HL-60/S4 treated with phorbol 12-myristate 13-acetate at 8.2 ng/mL for 4 days and 3 days (cell line): Measurements from ENCODE around the gene BCHE.
"Not testable (repeated sequence)": the region's sequence is repeated elsewhere in the genome, so short reads cannot be mapped to it uniquely, and the experiment has no call there.

ENCODE experiments used
- in situ Hi-C: fragments of 300-500 bp; cut with MboI; formaldehyde crosslinking; loops from 2 replicates; pipeline ENCODE4 v1.15.0; 2022; ENCODE audit warnings: low sequenced_read_pairs

The BCHE gene

DNA sequence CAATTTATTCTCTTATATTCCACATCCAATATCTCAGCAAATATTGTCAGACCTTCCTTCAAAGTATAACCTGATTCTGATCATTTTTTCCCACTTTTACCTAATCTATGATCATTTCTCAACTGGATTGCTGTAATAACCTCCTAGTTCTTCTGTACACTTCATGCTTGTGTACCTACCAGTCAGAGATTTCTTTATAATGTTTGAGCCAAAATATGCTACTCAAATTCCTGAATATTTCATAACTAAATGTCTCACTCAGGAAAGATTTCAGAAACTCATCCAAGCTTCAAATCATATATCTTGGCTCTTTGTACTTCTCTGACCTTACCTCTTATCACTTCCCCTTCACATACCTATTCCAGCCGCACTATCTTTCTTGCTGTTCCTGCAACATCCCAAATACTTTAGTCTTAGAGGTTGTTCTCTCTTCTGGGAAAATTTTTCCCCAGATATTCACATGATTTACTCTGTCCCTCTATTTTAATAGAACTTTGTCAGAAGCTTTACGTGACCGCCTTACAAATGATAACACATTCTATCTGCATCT, 20.0 kb downstream of the BCHE start:
- in situ Hi-C loops, result no loop called here

DNA sequence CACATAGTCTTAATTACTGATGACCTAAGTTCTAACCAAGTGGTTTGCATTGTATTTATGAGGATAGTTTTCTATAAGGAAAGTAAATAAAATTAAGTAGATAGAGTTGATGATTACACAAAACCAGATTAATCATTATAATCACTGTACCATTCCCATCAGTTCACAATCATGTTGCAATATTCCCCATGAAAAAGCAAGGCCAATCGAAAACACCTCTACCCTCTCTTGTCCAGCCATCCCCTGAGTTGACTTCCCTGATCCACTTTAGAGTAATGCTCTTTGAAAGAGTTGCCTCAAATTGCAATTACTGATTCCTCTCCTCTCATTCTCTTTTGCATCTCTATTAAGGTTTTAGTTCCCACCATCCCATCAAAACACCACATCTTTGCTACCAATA, 21.0 kb downstream of the BCHE start:
- in situ Hi-C loops, result no loop called here

DNA sequence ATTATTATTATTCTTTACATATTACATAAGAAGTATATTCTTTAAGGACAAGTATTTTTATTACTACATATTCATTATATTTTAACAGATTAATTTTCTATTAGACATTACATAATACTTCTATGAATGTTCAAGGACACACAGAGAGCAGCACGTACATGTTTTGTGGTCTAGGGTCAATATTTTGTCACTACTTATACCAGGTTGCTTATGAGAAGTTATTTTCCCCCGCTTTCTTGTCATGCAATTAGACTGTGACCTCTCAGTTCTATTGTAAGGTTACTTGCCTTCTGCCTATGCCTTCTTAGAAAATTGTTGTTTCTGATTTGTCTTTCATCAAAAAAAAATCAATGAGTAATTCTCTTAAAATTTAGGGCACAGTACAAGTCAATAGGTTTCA, 21.5 kb downstream of the BCHE start:
- in situ Hi-C loops, result no loop called here

DNA sequence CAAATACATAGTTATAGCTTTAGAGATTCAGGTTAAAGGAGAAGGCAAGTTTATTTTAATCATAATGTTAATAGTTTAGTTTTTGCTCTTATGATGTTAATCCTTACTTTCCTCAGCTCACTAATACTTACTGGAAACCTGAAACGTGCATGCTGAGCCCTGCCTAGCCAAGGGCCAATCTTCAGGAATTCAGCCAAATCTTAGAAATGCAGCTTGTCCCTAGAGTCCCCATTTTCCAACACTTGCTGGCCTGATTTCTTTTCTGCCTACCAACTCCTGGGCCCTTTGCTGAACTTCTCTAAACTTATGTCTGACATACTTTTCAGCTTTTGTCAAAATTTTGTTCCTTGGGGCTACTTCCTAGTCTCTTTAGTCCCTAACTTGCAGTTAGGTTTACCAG, 22.8 kb downstream of the BCHE start:
- in situ Hi-C loops, result no loop called here

DNA sequence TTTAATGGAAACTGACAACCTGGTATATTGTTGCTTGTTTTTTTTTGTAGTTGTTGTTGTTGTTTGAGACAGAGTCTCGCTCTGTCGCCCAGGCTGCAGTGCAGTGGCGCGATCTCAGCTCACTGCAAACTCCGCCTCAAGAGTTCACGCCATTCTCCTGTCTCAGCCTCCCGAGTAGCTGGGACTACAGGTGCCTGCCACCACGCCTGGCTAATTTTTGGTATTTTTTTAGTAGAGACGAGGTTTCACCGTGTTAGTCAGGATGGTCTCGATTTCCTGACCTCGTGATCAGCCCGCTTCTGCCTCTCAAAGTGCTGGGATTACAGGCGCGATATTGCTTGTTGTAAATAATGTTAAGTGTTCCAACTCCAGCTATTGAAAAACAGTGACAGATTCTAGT, 29.3 kb downstream of the BCHE start:
- in situ Hi-C loops, result not testable (repeated sequence)

DNA sequence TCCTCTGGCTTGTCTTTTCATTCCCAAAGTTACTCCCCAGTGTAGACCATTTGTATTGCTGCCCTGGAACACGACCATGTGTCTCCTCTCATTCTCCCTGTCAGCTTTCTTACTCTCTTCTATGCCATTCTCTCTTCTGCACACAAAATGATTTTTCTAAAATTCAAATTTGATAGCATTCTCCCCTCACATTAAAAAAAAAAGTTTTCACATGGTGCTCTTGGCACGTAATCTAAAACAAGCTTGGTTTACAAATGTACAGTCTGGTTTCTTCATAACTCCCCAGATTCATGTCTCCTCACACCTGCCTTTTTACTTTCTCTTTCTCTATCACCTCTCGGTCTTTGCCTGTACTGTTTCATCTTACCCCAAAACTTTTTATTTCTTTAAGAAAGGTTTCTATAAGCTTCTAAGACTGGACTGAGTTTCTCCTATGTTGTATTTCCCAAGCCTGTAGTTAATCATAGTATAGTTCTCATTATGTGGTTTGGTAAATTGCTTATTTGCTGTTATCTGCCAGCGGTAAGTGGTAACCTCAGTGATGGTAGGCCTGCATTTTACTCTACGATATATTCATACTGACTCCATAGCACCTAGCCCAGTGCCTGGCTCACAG, 31.2 kb downstream of the BCHE start:
- in situ Hi-C loops, result no loop called here

DNA sequence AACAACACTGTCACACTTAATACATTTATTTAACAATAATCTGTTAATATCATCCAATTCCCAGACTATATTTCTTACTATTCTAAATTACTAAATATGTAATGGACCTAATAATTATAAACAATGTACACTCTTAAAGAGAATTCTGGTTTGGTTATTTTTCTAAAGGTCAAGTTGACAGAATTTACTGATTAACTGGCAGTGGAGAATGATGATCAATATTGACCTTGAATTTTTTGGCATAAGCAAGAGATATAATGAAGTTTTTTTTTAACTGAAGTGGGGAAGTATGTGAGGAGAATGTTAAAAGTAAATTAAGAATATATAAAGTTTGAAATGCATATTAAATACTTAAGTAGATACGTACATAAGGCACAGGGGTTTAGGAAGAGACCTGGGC, 33.8 kb downstream of the BCHE start:
- in situ Hi-C loops, result no loop called here

DNA sequence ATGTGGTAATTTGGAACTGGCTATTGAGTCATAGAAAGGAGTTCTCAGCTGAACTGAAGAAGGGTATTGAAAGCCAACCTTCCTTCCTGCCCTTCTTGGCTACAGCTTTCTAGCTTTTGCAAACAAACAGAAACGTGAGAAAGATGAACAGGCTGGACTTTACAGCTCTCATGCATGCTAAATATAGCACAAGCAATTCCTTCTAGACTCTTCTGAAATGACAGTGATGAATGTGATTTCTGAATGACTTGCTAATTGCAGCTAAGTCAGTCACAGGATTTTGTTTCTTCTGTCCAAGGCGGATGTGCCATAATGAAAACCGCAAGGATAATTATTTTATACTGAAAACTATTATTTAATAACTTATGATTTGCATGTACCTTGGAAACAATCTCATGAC, 36.3 kb downstream of the BCHE start:
- in situ Hi-C loops, result no loop called here

DNA sequence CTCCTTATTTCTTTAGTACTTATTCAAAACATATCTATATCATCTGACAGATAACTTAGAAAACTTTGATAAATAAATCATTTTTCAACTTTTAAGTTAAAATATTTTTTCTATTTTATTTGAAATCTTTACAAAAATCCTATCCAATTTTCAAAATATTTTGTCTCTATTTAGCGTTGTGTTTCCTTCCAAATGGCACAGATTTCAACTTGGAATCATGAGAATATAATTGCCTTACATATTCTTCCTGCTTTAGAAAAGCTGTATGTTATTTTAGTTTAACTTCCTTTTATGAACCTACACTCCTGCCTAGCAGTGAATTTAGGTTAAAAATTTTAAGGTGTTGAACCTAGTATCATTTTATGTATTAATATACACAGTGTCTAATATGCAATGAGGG, 38.2 kb downstream of the BCHE start:
- in situ Hi-C loops, result no loop called here

DNA sequence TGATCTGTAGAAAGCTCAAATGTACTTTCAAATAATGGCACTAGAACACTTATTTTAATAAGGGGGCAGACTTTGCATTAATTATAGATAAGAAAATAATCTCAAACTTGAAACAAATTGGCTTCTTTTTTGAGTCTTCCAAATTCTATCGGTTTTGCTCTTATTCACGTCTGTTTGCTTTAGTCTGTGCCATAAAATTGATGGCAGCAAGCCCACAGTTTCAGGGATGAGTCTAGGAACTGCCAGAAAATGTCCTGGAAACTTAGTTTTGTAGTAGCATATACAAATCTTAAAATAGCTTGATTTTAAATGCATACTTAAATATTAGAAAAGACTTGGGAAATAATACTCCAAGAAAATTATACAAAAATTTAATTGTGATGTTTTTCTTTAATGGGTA, 39.7 kb downstream of the BCHE start:
- in situ Hi-C loops, result no loop called here

DNA sequence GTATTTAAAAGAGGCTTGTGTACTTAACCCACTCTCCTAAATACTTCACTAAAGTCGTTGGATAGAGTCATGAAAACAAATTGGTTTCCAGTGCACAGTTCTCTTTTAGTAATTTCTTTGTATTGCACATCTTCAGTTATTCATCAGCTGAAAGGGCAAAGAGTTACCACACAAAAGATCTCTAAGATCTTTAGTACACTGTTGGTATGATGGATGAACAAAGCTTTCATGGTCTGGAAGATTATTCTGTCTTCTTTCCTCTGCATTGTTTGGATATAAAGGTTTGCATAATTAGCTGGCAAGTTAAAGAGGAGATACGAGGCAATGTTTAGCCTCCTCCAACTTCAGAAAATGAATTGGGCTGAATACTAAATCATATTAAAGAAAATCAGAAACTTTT, 40.5 kb downstream of the BCHE start:
- in situ Hi-C loops, result no loop called here

DNA sequence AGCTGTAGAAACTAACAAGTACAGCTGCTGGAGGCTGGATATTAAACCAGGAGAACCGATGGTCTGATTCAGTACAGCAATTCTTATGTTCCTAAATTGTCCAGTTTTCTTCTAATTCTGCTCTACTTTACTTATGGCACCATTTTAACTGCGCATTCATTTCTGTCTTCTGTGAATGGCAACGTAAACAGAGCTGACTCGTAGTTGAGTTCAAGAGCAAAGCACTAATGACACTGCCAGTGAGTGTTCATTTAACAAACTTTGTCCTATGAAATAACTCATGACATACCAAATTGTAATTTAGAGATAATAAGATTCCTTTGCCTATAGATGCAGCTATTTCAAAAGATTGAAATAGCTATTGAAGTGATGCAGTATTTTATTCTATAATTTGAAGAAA, 48.7 kb downstream of the BCHE start:
- in situ Hi-C loops, result no loop called here

DNA sequence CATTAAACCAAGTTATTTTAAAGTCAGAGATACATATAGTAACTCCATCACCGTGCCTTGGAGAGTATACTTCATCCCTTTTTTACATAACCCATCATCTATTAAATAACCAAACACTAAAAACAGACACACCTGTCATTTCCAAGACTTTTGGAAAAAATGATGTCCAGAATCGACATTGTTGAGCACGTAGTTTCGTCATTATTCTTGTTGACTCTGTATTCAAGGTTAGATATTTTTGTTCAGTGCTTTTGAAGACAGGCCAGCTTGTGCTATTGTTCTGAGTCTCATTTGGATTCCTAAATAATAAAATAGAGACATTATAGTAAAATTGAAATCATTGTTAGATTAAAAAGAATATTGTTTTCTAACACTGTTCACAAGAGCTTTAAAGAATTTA, 51.2 kb downstream of the BCHE start:
- in situ Hi-C loops, result no loop called here

DNA sequence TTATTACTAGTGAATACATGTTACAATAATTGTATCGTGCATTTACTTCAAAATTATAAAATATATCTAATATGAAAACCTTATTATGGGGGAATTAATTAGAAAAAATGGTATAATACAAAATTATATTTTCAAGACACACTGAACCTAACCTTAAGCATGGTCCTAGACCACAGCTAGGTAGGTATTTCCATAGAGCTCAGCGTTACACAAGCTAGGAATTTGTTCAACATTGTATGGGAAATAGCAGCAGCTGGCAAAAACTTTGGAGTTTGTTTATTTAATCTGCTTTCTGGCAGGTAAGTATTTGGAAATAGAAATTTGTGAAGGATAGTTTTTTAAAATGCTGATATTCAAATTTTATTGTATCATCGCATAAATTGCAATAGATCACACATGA, 52.9 kb downstream of the BCHE start:
- in situ Hi-C loops, result no loop called here

DNA sequence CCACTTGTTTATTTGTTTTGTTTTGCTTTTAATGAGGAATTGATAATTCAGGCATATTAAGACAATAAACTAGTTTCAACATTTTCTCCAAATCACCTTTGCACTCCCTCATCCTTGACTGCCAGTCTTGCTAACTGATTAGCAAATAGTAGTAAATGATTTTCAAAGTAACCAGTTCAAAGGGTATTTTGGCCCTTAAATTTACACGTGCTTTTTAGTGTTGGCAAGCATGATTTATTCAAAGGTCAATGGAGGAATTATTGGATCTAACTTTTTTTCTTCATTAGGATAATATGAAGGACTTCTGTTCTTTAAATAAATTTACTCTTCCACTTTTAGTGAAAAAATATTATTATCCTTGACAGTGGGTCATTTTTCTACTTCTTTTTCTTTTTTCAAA, 53.8 kb downstream of the BCHE start:
- in situ Hi-C loops, result no loop called here

DNA sequence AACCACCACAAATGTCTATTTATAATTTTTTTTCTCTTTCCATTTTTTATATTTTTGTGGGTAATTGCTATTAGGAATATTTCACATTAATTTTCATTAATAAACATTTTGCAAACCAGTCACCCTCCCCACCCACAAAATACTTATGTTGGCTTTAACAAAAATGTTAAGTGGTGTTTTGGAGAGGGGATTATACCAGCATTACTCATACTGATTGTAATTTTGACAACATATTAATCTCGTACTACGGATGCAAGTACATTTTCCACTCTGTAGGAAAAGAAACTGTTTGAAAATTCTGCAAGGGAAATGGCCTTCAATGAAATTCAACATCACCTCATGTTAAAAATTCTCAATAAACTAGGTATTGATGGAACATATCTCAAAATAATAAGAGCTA, 58.3 kb downstream of the BCHE start:
- in situ Hi-C loops, result no loop called here

DNA sequence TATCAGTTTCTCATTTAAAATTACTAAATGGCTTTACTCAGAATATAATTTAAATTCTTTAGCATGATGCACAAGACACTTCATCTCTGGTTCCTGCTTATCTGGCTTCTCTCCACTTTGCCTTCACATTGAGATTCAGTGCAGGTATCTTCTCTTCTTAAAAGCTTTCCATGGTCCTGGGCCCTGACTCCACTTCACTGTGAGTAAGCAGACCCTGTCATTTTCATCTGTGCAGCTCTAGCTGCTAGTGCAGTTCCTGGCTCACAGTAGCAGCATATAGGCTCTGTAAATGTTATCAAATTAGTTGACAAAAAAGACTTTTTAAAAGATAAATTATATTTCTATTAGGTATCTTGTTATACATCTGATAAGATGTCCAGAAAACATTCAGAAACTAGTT, 58.8 kb downstream of the BCHE start:
- in situ Hi-C loops, result no loop called here

DNA sequence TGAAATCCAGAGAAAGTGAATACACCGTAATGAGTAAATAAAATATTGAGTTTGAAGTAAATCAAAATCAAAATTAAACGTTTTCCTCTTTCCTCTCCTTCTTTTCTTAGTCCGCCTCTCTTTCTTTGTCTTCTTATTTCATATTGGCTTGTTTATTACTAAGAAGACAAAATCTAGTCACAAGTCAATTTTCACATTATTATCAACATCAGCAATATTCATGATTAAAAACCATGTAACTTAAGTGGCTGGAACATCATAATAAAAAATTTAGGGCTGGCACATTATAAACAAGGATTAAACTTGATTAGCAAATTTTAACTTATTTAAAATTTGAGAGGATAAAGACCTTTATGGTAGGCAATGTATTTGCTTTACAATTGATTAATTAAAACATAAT, 61.4 kb downstream of the BCHE start:
- in situ Hi-C loops, result no loop called here

DNA sequence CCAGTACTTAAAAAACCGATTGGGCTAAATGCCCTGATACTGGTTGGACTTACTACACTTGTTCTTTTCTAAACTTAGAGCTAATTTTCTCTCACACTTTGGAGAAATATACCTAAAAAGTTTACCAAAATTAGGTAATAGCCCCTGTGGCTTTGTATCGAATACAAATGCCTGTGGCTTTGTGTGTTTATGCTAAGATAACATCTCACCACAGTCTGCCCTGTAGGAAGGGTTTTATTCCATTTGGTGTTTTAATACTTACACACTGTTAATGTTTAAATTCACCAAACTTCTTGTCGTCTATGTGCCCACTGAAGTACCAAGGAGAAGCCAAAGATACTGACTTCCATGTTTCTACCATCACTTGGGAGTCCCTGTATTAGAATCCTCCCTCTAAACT, 66.4 kb downstream of the BCHE start:
- in situ Hi-C loops, result no loop called here

DNA sequence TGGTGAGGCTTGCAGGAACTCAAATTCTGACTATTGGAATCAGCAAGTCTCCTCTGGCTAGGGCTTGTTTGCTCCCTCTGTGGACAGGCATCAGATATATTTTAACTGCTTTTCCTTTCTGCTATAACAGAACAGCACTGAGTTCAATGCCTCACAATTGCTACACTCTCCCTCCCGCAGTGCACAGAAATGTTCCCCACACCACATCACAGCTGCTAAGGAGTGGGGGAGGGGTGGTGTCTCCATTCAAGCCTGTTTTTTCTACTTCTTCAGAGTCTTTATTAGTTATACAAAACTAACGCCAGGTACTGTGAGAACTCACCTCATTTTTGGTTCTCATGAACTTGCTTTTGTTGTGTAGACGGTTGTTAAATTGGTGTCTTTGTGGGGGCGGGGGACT, 68.5 kb downstream of the BCHE start:
- in situ Hi-C loops, result no loop called here

DNA sequence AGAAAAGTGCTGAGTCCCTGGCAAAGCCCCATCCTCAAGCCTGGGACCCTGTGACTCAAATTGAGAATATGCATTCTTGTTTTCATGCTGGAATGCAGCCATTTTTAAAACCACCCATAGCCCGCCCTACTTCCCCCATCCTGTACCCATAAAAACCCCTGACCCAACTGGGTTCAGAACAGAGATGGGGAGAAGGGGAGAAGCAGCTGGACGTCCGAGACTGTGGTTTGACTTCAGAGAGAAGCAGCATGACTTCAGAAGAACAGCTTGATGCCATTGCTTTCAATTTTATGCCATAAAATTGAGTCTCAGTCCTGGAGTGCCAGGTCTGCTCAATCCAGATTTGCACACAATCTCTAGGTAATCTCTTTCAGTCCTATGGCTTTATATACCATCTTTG, 78.2 kb downstream of the BCHE start:
- in situ Hi-C loops, result no loop called here

DNA sequence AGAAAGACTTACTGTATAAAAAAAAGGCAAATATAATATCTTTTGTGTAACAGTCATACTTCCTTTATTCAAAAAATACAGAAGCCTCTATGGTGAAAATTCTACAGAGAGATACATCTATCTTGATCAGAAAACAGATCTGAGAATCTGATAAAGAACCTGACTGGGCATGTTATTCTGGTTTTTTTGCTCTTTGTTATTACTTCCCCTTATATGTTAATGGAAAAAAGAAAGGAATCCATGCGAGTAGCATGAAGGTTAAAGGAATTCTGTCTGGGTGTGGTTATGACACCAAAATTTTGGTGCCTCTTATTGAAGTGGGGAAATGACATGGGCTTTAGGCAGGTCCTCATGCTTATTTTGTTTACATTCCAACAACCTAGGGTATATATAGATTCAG, 81.7 kb downstream of the BCHE start:
- in situ Hi-C loops, result no loop called here

DNA sequence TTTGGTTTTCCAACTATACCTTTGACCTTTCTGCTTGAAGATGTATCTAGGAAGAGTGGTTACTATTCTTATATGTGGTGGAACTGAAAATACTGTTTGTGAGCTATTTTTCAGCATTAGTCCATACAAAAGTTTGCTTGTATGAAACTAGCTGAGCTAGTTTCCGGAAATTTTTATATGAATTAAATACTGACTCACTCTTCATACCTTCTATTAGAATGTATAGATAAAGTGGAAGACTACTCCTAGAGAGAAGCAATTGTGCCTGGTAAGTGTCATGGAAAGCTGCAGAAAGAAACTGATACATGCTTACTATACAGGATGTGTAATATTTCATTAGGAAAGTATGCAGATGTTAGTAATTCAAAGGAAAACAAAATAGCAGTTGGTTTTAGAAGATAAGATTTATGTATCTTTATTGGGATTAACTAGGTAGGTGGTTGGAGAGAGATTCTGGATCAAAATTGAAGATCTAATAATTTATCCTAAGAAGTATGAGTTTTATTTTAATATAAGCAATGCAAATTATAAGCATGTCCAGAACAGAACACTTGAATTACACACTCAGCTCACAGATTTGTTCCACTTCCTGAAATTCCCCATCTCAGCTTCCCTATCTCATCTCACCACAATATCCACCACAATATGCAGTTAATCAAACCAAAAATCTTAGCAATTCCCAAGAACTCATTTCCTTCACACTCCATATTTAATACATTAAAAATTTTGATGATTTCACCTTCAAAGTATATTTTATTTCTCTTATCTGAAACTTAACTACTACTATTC, 82.8 kb downstream of the BCHE start:
- in situ Hi-C loops, result no loop called here
